Measurements from ENCODE around the gene NOP53.
"Not testable (repeated sequence)": the region's sequence is repeated elsewhere in the genome, so short reads cannot be mapped to it uniquely, and the experiment has no call there.

Gene NOP53

GRCh38 chr19:47730521-47730889, 14.8 kb upstream of the NOP53 start:
- H3K4me3 ChIP-seq (ENCODE audit: low read length) = no peak overlapping the region
- TF ChIP-seq CTCF (conservative IDR thresholded peaks at IDR 0.05; ENCODE audit: low read length) = no peak

GRCh38 chr19:47730910-47731309, 14.4 kb upstream of the NOP53 start:
- no peak overlapping the region for H3K4me3 ChIP-seq (ENCODE audit: low read length)
- DNase-seq (ENCODE audit: low read depth) = no peak
- no peak for TF ChIP-seq CTCF (conservative IDR thresholded peaks at IDR 0.05; ENCODE audit: low read length)

More at GRCh38 chr19:47730521-47730889, 14.8 kb upstream of the NOP53 start:
- DNase-seq (ENCODE audit: low read depth) = no peak

GRCh38 chr19:47735131-47735530, 10.2 kb upstream of the NOP53 start:
- no peak for TF ChIP-seq CTCF (conservative IDR thresholded peaks at IDR 0.05; ENCODE audit: low read length)
- no peak overlapping the region for H3K4me3 ChIP-seq (ENCODE audit: low read length)
- DNase-seq (ENCODE audit: low read depth) = no peak

- no peak for DNase-seq (ENCODE audit: low read depth)
- TF ChIP-seq CTCF (conservative IDR thresholded peaks at IDR 0.05; ENCODE audit: low read length) = no peak
- no peak overlapping the region for H3K4me3 ChIP-seq (ENCODE audit: low read length)
Observed at GRCh38 chr19:47740866-47741519, 4.4 kb upstream of the NOP53 start.

- no peak for TF ChIP-seq CTCF (conservative IDR thresholded peaks at IDR 0.05; ENCODE audit: low read length)
- no peak for DNase-seq (ENCODE audit: low read depth)
- no peak overlapping the region for H3K4me3 ChIP-seq (ENCODE audit: low read length)
Observed at GRCh38 chr19:47741544-47742140, 3.7 kb upstream of the NOP53 start.

- TF ChIP-seq CTCF (conservative IDR thresholded peaks at IDR 0.05; ENCODE audit: low read length) = no peak
- H3K4me3 ChIP-seq (ENCODE audit: low read length) = peak overlapping the region; percentile 46
Observed at GRCh38 chr19:47742634-47743033, 2.7 kb upstream of the NOP53 start.

GRCh38 chr19:47746129-47746528, 783 bp downstream of the NOP53 start:
- DNase-seq (ENCODE audit: low read depth) = not testable (repeated sequence)
- peak overlapping the region; percentile 75 for H3K4me3 ChIP-seq (ENCODE audit: low read length)

More at GRCh38 chr19:47742634-47743033, 2.7 kb upstream of the NOP53 start:
- DNase-seq (ENCODE audit: low read depth) = no peak
